ENCODE measurements around the gene LMO2. TPM values are rescaled to one million over a fixed set of nuclear protein-coding genes. Genes with fewer than 3 reads are reported as not detected.

LMO2 gene
- total and polyA plus RNA-seq, 2 of the 13 experiments (the other 11 are each of a cell fraction or from before 2014, with no cell fraction given), result not detected

GRCh38 chr11:33842236-33842915 lies 49.5 kb downstream of the LMO2 start:
- no peak overlapping the region for H3K27ac ChIP-seq (ENCODE audit: extremely low read length, insufficient read depth, low read length)
- no peaks in the 10 kb centered on the region for H3K36me3 ChIP-seq (replicated peaks in 1 of 2; ENCODE audit: control insufficient read depth in 1 of 2, insufficient read depth in 2 of 2, low read length in 2 of 2)
- CTCF ChIA-PET (ENCODE audit: low intra/inter-chr PET ratio, low total read pairs), result no interaction called here
- H2AFZ ChIP-seq (ENCODE audit: low read length), result no peak overlapping the region
- H3K9me3 ChIP-seq (ENCODE audit: low read length), result no peaks in the 10 kb centered on the region
- peaks cover 0 to 23% of the 10 kb centered on the region in 2 experiments; a peak in 3 of 5 replicates for H3K27me3 ChIP-seq (ENCODE audit: control insufficient read depth in 1 of 2, insufficient read depth in 2 of 2, low read length in 2 of 2)
- H3K4me3 ChIP-seq (replicated peaks in 1 of 3; ENCODE audit: insufficient read depth in 1 of 3, low read depth in 2 of 3, low read length in 3 of 3), result no peak overlapping the region
- POLR2A ChIA-PET, result no interaction called here
- BruUV-seq (replicated peaks), result no TSS peak
- DNase-seq (ENCODE audit: low spot score) (no peak), FAIRE-seq (no peak), ATAC-seq (no peak)
- H3K9ac ChIP-seq (ENCODE audit: insufficient read depth, low read depth, low read length), result no peak overlapping the region
- WGBS (ENCODE audit: low lambda C conversion rate), result 55% methylated on average over 13 of the region's 13 CpGs
- H4K20me1 ChIP-seq (ENCODE audit: insufficient read depth, low read length), result no peaks in the 10 kb centered on the region
- H3K79me2 ChIP-seq (ENCODE audit: insufficient read depth, low read length), result no peaks in the 10 kb centered on the region
- H3K4me2 ChIP-seq (ENCODE audit: low read depth, low read length), result no peak overlapping the region
- intact Hi-C loops (cut with micrococcal nuclease; ENCODE audit: unreplicated experiment), result no loop called here
- in situ Hi-C loops (cut with HindIII; ENCODE audit: extremely low pct_ligation_motif_present, low pct_unique_long_range_greater_than_20kb), result no loop called here
- H3K4me1 ChIP-seq (ENCODE audit: insufficient read depth, low read length), result no peaks in the 10 kb centered on the region
- TF ChIP-seq PRDM10 (CRISPR knock-in tag; IDR thresholded peaks at IDR 0.05; ENCODE audit: low read depth), result no peak
- TF ChIP-seq RXRA (CRISPR knock-in tag; IDR thresholded peaks at IDR 0.05), result no peak
- no peak for TF ChIP-seq PHF20 (CRISPR knock-in tag; IDR thresholded peaks at IDR 0.05)
- TF ChIP-seq ZNF430 (CRISPR knock-in tag; IDR thresholded peaks at IDR 0.05), result no peak
- TF ChIP-seq REST (IDR thresholded peaks at IDR 0.05; ENCODE audit: borderline replicate concordance in 1 of 2, low read depth in 1 of 2, low read length in 2 of 2), result no peak
- TF ChIP-seq KLF12 (CRISPR knock-in tag; IDR thresholded peaks at IDR 0.05; ENCODE audit: borderline replicate concordance), result no peak
- TF ChIP-seq SNAPC4 (CRISPR knock-in tag; IDR thresholded peaks at IDR 0.05), result no peak
